HepG2 (cell line): Measurements from ENCODE around the gene FBXO44. TPM values are rescaled to one million over a fixed set of nuclear protein-coding genes. Genes with fewer than 3 reads are reported as not detected.

Source experiments
- AKNA ChIP-seq: sonication (generic); formaldehyde crosslinking; IDR thresholded peaks from 2 replicates; pipeline ENCODE4 v1.4.0; 2020; ENCODE audit warnings: missing genetic modification reagents, borderline replicate concordance
- BCL6 ChIP-seq: IDR thresholded peaks from 2 replicates; pipeline ENCODE4 v1.6.1; 2016; ENCODE audit warnings: missing genetic modification reagents, missing compliant biosample characterization
- DNMT1 ChIP-seq: sonication (generic); formaldehyde crosslinking; IDR thresholded peaks from 2 replicates; pipeline ENCODE4 v1.5.1; 2020; ENCODE audit warnings: mild to moderate bottlenecking, missing genetic modification reagents
- DPF2 ChIP-seq: sonication (generic); formaldehyde crosslinking; IDR thresholded peaks from 2 replicates; pipeline ENCODE4 v1.4.0; 2020; ENCODE audit warnings: mild to moderate bottlenecking, low read depth, missing genetic modification reagents, borderline replicate concordance
- FOXJ3 ChIP-seq: sonication (generic); formaldehyde crosslinking; IDR thresholded peaks from 2 replicates; pipeline ENCODE4 v1.4.0; 2020; ENCODE audit warnings: missing genetic modification reagents, mild to moderate bottlenecking, borderline replicate concordance
- HMGXB3 ChIP-seq: sonication (generic); formaldehyde crosslinking; IDR thresholded peaks from 2 replicates; pipeline ENCODE4 v1.4.0; 2020; ENCODE audit warnings: missing genetic modification reagents, borderline replicate concordance
- KLF6 ChIP-seq: IDR thresholded peaks from 2 replicates; pipeline ENCODE4 v1.8.0; 2016; ENCODE audit warnings: missing biosample characterization, missing genetic modification reagents
- NR2C2 ChIP-seq: sonication (generic); formaldehyde crosslinking; IDR thresholded peaks from 2 replicates; pipeline ENCODE4 v1.4.0; 2020; ENCODE audit warnings: missing genetic modification reagents, mild to moderate bottlenecking, moderate library complexity, borderline replicate concordance
- SMC3 ChIP-seq: IDR thresholded peaks from 2 replicates; pipeline ENCODE4 v1.6.1; 2011; ENCODE audit warnings: low read length, improper control_type of control experiment
- SNAPC5 ChIP-seq: sonication (generic); formaldehyde crosslinking; IDR thresholded peaks from 2 replicates; pipeline ENCODE4 v1.8.1; 2023; ENCODE audit warnings: mild to moderate bottlenecking, missing genetic modification reagents, borderline replicate concordance
- SP2 ChIP-seq: sonication (generic); formaldehyde crosslinking; IDR thresholded peaks from 2 replicates; pipeline ENCODE4 v1.5.1; 2020; ENCODE audit warnings: mild to moderate bottlenecking, missing genetic modification reagents
- ZFY ChIP-seq: sonication (generic); formaldehyde crosslinking; IDR thresholded peaks from 2 replicates; pipeline ENCODE4 v1.4.0; 2020; ENCODE audit warnings: missing genetic modification reagents
- ZKSCAN8 ChIP-seq: IDR thresholded peaks from 2 replicates; pipeline ENCODE4 v1.6.1; 2016; ENCODE audit warnings: borderline replicate concordance, missing genetic modification reagents, missing compliant biosample characterization
- ZNF350 ChIP-seq: sonication (generic); formaldehyde crosslinking; IDR thresholded peaks from 2 replicates; pipeline ENCODE4 v1.4.0; 2020; ENCODE audit warnings: mild to moderate bottlenecking, low read depth, missing genetic modification reagents, borderline replicate concordance
- ZNF451 ChIP-seq: sonication (generic); formaldehyde crosslinking; IDR thresholded peaks from 2 replicates; pipeline ENCODE4 v1.5.0; 2020; ENCODE audit warnings: mild to moderate bottlenecking, missing genetic modification reagents
- ZNF670 ChIP-seq: sonication (generic); formaldehyde crosslinking; IDR thresholded peaks from 2 replicates; pipeline ENCODE4 v1.8.0; 2022; ENCODE audit warnings: mild to moderate bottlenecking, missing genetic modification reagents, borderline replicate concordance
- polyA plus RNA-seq, 8 experiments: library from polyadenylated mRNA; depleted of rRNA in 3 of 8; stranded (reverse) in 7 of 8; unstranded in 1 of 8; fragments of >200 nt; fragmentation: Illumina TruSeq in 4 of 8; extraction: Trizol in 4 of 8; gene quantifications; 2 replicates each; pipeline versions ENCODE4 v1.2.1 to v1.2.3, GENCODE V29; 2011 to 2016; ENCODE audit warnings: low read depth in 4 of 8, missing spikeins in 1 of 8, mixed read lengths in 1 of 8; ENCODE audit not compliant: insufficient read depth in 1 of 8
- total RNA-seq, 5 experiments: library from RNA; depleted of rRNA; stranded (reverse); fragments of >200 nt; fragmentation: Illumina TruSeq; extraction: Trizol; gene quantifications; 2 replicates each; pipeline ENCODE4 v1.2.3, GENCODE V29; 2016; ENCODE audit warnings: low read depth in 1 of 5
- TF ChIP-seq, protein P1 (sequence below), 2 experiments: sonication (generic) in 1 of 2; formaldehyde crosslinking in 1 of 2; IDR thresholded peaks; 2 replicates each; pipeline versions ENCODE4 v1.5.1 to v1.6.1; 2011 to 2020; ENCODE audit warnings: borderline replicate concordance in 1 of 2, low read depth in 1 of 2, low read length in 1 of 2, mild to moderate bottlenecking in 1 of 2, missing genetic modification reagents in 1 of 2, moderate library complexity in 1 of 2

FBXO44 gene
- total and polyA plus RNA-seq, 2 of the 13 experiments (the other 11 are each of a cell fraction or from before 2014, with no cell fraction given) = 22.4 to 27.9 TPM

GRCh38 chr1:11671544-11672286, 17.0 kb downstream of the FBXO44 start (continued):
- peak; percentile 25; the same call in 1 of the 2 replicates for TF ChIP-seq HMGXB3 (CRISPR knock-in tag)
- TF ChIP-seq DPF2 = no peak
- TF ChIP-seq ZKSCAN8 = no peak
- TF ChIP-seq SP2 = no peak
- peak; percentile 41; the same call in 1 of the 2 replicates for TF ChIP-seq FOXJ3 (CRISPR knock-in tag)
- TF ChIP-seq, protein P1, sequence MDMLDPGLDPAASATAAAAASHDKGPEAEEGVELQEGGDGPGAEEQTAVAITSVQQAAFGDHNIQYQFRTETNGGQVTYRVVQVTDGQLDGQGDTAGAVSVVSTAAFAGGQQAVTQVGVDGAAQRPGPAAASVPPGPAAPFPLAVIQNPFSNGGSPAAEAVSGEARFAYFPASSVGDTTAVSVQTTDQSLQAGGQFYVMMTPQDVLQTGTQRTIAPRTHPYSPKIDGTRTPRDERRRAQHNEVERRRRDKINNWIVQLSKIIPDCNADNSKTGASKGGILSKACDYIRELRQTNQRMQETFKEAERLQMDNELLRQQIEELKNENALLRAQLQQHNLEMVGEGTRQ (IDR thresholded peaks at IDR 0.05; ENCODE audit: low read depth, low read length) = no peak
- TF ChIP-seq, protein P1 (CRISPR knock-in tag; IDR thresholded peaks at IDR 0.05; ENCODE audit: borderline replicate concordance) = no peak
- TF ChIP-seq ZNF670 = no peak
- no peak for TF ChIP-seq KLF6 (CRISPR knock-in tag)
- peak; percentile 72; the same call in 1 of the 2 replicates for TF ChIP-seq ZNF350
- no peak for TF ChIP-seq SNAPC5 (CRISPR knock-in tag)
- peak; percentile 54; the same call in 1 of the 2 replicates for TF ChIP-seq DNMT1
- peak; percentile 34 for TF ChIP-seq ZFY
- peak; percentile 52 for TF ChIP-seq NR2C2 (CRISPR knock-in tag)
- no peak for TF ChIP-seq AKNA (CRISPR knock-in tag)
- no peak for TF ChIP-seq SMC3
- TF ChIP-seq ZNF451 = no peak
- TF ChIP-seq BCL6 (CRISPR knock-in tag) = peak; percentile 80
